Measurements from ENCODE around the gene DOCK2. TPM values are rescaled to one million over a fixed set of nuclear protein-coding genes. Genes with fewer than 3 reads are reported as not detected.

The DOCK2 gene
- total RNA-seq, 1 experiment from 2014 or later: 1.4 TPM

DNA sequence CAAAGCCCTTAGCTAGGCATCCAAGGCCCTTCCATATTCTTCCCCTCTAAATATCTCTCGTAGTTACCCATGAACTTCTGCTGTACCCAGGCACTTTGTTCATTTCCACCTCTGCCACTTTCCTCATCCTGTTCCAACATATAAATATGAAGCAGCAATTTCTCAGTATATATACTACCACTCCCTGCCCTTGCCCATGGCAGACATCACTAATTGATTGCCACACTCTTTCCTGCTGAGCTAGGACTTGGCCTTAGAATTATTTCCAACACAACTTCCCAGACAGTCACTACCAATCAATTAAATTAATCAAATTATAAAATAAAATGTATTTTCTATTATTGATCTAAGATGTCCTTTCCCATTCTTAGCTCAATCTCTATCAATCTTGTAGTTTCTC is 334.7 kb downstream of the DOCK2 start:
- intact Hi-C loops (cut with micrococcal nuclease; ENCODE audit: unreplicated experiment): no loop called here
- H3K4me3 ChIP-seq (ENCODE audit: low read depth in 2 of 2, low read length in 2 of 2): no peak overlapping the region
- DNase-seq (ENCODE audit: low read depth, low spot score) (no peak), ATAC-seq (no peak)
- CTCF ChIA-PET: interaction anchor here (0.6 kb wide), 2 partner anchors 25 to 223 kb away, joined by 6 to 11 read pairs; no protein-coding TSS in a partner anchor
- in situ Hi-C loops (cut with HindIII; ENCODE audit: low pct_unique_long_range_greater_than_20kb, low sequenced_read_pairs): no loop called here
- H3K4me1 ChIP-seq (ENCODE audit: control insufficient read depth, insufficient read depth, low read length): no peaks in the 10 kb centered on the region
- TF ChIP-seq POLR2AphosphoS5 (IDR thresholded peaks at IDR 0.05; ENCODE audit: low read depth, low read length): no peak
- TF ChIP-seq, protein P1, sequence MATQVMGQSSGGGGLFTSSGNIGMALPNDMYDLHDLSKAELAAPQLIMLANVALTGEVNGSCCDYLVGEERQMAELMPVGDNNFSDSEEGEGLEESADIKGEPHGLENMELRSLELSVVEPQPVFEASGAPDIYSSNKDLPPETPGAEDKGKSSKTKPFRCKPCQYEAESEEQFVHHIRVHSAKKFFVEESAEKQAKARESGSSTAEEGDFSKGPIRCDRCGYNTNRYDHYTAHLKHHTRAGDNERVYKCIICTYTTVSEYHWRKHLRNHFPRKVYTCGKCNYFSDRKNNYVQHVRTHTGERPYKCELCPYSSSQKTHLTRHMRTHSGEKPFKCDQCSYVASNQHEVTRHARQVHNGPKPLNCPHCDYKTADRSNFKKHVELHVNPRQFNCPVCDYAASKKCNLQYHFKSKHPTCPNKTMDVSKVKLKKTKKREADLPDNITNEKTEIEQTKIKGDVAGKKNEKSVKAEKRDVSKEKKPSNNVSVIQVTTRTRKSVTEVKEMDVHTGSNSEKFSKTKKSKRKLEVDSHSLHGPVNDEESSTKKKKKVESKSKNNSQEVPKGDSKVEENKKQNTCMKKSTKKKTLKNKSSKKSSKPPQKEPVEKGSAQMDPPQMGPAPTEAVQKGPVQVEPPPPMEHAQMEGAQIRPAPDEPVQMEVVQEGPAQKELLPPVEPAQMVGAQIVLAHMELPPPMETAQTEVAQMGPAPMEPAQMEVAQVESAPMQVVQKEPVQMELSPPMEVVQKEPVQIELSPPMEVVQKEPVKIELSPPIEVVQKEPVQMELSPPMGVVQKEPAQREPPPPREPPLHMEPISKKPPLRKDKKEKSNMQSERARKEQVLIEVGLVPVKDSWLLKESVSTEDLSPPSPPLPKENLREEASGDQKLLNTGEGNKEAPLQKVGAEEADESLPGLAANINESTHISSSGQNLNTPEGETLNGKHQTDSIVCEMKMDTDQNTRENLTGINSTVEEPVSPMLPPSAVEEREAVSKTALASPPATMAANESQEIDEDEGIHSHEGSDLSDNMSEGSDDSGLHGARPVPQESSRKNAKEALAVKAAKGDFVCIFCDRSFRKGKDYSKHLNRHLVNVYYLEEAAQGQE (IDR thresholded peaks at IDR 0.05; ENCODE audit: insufficient read depth in 1 of 2, low read depth in 2 of 2, low read length in 1 of 2): no peak
- TF ChIP-seq SIN3A (IDR thresholded peaks at IDR 0.05; ENCODE audit: borderline replicate concordance, insufficient read depth, low read depth, low read length): no peak
- TF ChIP-seq, protein P2, sequence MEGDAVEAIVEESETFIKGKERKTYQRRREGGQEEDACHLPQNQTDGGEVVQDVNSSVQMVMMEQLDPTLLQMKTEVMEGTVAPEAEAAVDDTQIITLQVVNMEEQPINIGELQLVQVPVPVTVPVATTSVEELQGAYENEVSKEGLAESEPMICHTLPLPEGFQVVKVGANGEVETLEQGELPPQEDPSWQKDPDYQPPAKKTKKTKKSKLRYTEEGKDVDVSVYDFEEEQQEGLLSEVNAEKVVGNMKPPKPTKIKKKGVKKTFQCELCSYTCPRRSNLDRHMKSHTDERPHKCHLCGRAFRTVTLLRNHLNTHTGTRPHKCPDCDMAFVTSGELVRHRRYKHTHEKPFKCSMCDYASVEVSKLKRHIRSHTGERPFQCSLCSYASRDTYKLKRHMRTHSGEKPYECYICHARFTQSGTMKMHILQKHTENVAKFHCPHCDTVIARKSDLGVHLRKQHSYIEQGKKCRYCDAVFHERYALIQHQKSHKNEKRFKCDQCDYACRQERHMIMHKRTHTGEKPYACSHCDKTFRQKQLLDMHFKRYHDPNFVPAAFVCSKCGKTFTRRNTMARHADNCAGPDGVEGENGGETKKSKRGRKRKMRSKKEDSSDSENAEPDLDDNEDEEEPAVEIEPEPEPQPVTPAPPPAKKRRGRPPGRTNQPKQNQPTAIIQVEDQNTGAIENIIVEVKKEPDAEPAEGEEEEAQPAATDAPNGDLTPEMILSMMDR (IDR thresholded peaks at IDR 0.05): no peak
- no peak for TF ChIP-seq TCF7L2 (IDR thresholded peaks at IDR 0.05; ENCODE audit: low read depth, low read length)
- BruUV-seq (replicated peaks): no TSS peak
- no peaks in the 10 kb centered on the region for H3K36me3 ChIP-seq (ENCODE audit: control insufficient read depth, insufficient read depth, low read length)
- POLR2A ChIA-PET: no interaction called here
- H3K27me3 ChIP-seq (ENCODE audit: control insufficient read depth, insufficient read depth, low read length): no peaks in the 10 kb centered on the region
- H3K27ac ChIP-seq (ENCODE audit: low read length): no peak overlapping the region
- H3K9me3 ChIP-seq (ENCODE audit: control insufficient read depth, insufficient read depth, low read depth, low read length): no peaks in the 10 kb centered on the region

DNA sequence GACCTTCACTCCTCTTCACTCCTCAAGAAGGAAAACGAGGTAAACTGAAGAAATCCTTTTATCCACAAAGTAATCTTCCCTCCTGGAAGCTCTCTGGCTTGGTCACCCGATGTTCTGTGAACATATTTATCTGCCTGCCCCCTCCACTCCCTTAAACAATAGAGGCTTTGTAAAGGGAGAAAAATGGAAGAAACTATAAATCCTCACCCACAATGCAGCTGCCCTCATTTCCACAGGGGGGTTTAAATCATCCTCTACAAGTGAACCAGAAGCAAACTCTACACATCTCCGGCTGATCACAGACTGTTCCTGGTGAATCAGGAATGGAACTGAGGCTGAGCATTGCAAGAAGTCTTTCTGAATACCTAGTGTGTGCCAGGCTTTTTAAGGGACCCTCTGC is 336.0 kb downstream of the DOCK2 start:
- H3K4me3 ChIP-seq (ENCODE audit: low read depth in 2 of 2, low read length in 2 of 2): no peak overlapping the region
- no peaks in the 10 kb centered on the region for H3K36me3 ChIP-seq (ENCODE audit: control insufficient read depth, insufficient read depth, low read length)
- POLR2A ChIA-PET: no interaction called here
- no TSS peak for BruUV-seq (replicated peaks)
- DNase-seq (ENCODE audit: low read depth, low spot score) (no peak), ATAC-seq (no peak)
- TF ChIP-seq TCF7L2 (IDR thresholded peaks at IDR 0.05; ENCODE audit: low read depth, low read length) (no peak), SIN3A (IDR thresholded peaks at IDR 0.05; ENCODE audit: borderline replicate concordance, insufficient read depth, low read depth, low read length) (no peak), POLR2AphosphoS5 (IDR thresholded peaks at IDR 0.05; ENCODE audit: low read depth, low read length) (no peak)
- TF ChIP-seq, protein P1 (IDR thresholded peaks at IDR 0.05; ENCODE audit: insufficient read depth in 1 of 2, low read depth in 2 of 2, low read length in 1 of 2): no peak
- TF ChIP-seq, protein P2 (IDR thresholded peaks at IDR 0.05): no peak
- no peak overlapping the region for H3K27ac ChIP-seq (ENCODE audit: low read length)
- H3K4me1 ChIP-seq (ENCODE audit: control insufficient read depth, insufficient read depth, low read length): no peaks in the 10 kb centered on the region
- intact Hi-C loops (cut with micrococcal nuclease; ENCODE audit: unreplicated experiment): no loop called here
- no peaks in the 10 kb centered on the region for H3K27me3 ChIP-seq (ENCODE audit: control insufficient read depth, insufficient read depth, low read length)
- no peaks in the 10 kb centered on the region for H3K9me3 ChIP-seq (ENCODE audit: control insufficient read depth, insufficient read depth, low read depth, low read length)
- in situ Hi-C loops (cut with HindIII; ENCODE audit: low pct_unique_long_range_greater_than_20kb, low sequenced_read_pairs): no loop called here
- CTCF ChIA-PET: no interaction called here
